Measurements from ENCODE around the gene BCAS1. TPM values are rescaled to one million over a fixed set of nuclear protein-coding genes. Genes with fewer than 3 reads are reported as not detected.

The BCAS1 gene
- total and polyA plus RNA-seq, 7 experiments from 2014 or later: 0.05 to 0.16 (median 0.10) TPM; not detected in 4

DNA sequence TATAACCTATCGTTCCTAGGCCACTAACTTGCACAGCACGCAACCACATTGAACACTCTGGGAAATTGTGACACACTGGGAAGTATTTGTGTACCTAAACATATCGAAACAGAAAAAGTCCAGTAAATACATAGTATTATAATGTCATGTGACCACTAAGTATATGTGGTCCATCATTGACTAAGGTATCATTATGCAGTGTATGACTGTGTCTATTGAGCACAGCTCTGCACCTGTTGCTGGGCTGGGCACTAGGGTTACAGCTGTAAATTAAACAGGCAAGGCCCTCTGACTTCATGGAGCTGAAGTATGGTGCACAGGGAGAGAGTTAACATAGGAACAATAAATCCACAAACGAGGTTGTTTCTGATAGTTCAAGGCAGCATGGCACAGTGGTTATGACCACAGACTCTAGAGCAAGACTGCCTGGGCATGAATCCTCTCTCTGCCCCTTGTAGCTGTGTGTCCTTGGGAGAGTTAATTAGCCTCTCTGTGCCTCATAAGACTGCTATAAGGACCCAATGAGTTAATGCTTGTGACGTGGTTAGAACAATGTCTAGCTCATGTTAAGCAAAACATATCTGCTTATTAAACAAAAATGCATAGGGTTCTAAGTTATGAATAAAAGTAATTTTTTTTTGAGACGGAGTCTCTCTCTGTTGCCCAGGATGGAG is 10.6 kb downstream of the BCAS1 start:
- Mint-ChIP-seq H3K36me3 (no peaks in the 10 kb centered on the region), H3K27ac (peak overlapping the region in 1 of 9 donors; percentile 36), H3K9me3 (no peaks in the 10 kb centered on the region), H3K27me3 (peaks cover 0 to 8% (median 0%) of the 10 kb centered on the region in 5 donors), H3K4me1 (peaks cover 0 to 11% (median 7%) of the 10 kb centered on the region in 7 donors), H3K4me3 (no peak overlapping the region)
- H3K27ac ChIP-seq (ENCODE audit: low read depth, low read length): no peak overlapping the region
- H3K36me3 ChIP-seq (ENCODE audit: control insufficient read depth in 2 of 3, insufficient read depth in 3 of 3, low read length in 3 of 3): no peaks in the 10 kb centered on the region
- H3K4me3 ChIP-seq (ENCODE audit: low read length): no peak overlapping the region
- no peak for DNase-seq
- no peak for ATAC-seq
- H3K27me3 ChIP-seq (ENCODE audit: control insufficient read depth in 2 of 2, insufficient read depth in 2 of 2, low read length in 2 of 2): no peaks in the 10 kb centered on the region
- H3K9me3 ChIP-seq (ENCODE audit: control insufficient read depth in 2 of 3, low read length in 3 of 3): no peaks in the 10 kb centered on the region
- ChIA-PET CTCF (interaction anchor here (0.6 to 0.7 kb wide), 2 partner anchors 44 to 280 kb away, joined by 3 to 4 read pairs; no protein-coding TSS in a partner anchor), POLR2A (no interaction called here)
- intact Hi-C loops (cut with micrococcal nuclease): loop anchor here (10.0 kb wide), 2 partner anchors 515 to 845 kb away; no protein-coding TSS in a partner anchor
- H3K4me1 ChIP-seq (ENCODE audit: control insufficient read depth in 2 of 2, insufficient read depth in 2 of 2, low read length in 2 of 2): peaks cover 0 to 9% of the 10 kb centered on the region in 2 donors

DNA sequence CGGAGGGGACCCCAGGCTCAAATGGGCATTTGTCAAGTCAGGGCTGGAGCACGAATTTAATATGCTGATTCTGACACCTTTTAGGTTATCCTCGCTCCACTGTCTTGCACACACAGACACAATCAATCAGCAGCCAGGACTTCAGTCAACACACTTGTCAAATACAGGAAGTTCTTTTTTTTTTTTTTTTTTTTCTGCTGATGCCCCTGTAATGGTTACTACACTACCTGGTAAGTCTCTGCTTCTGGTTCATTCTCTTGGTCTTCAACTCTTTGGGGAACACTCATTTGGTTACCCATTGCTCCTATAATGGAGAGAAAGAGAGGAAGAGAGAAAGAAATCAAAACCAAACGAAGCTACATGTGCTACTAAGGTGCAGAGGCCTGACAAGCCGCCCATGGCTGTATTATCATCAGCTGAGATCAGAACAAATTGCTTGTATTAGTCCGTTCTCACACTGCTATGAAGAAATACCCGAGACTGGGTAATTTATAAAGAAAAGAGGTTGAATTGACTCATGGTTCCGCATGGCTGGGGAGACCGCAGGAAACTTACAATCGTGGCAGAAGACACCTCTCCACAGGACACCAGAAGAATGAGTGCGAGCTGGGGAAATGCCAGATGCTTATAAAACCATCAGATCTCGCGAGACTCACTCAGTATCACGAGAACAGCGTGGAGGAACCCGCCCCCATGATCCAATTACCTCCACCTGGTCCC is 11.8 kb downstream of the BCAS1 start:
- no peak overlapping the region for H3K27ac ChIP-seq (ENCODE audit: low read depth, low read length)
- no peaks in the 10 kb centered on the region for H3K4me1 ChIP-seq (ENCODE audit: control insufficient read depth in 2 of 2, insufficient read depth in 2 of 2, low read length in 2 of 2)
- no peak for ATAC-seq
- DNase-seq: no peak
- no peaks in the 10 kb centered on the region for H3K27me3 ChIP-seq (ENCODE audit: control insufficient read depth in 2 of 2, insufficient read depth in 2 of 2, low read length in 2 of 2)
- Mint-ChIP-seq H3K4me3 (no peak overlapping the region), H3K27me3 (peaks cover 0 to 8% (median 0%) of the 10 kb centered on the region in 5 donors), H3K27ac (no peak overlapping the region), H3K9me3 (no peaks in the 10 kb centered on the region), H3K36me3 (peaks cover 0 to 1% (median 0%) of the 10 kb centered on the region in 5 donors), H3K4me1 (peaks cover 0 to 4% (median under 1%) of the 10 kb centered on the region in 7 donors)
- ChIA-PET POLR2A (interaction anchor here (0.6 kb wide), 1 partner anchor 678 kb away, joined by 3 read pairs; no protein-coding TSS in a partner anchor), CTCF (interaction anchor here (0.7 kb wide), 2 partner anchors 154 to 489 kb away, joined by 3 to 7 read pairs; no protein-coding TSS in a partner anchor)
- H3K9me3 ChIP-seq (ENCODE audit: control insufficient read depth in 2 of 3, low read length in 3 of 3): no peaks in the 10 kb centered on the region
- intact Hi-C loops (cut with micrococcal nuclease): no loop called here
- H3K36me3 ChIP-seq (ENCODE audit: control insufficient read depth in 2 of 3, insufficient read depth in 3 of 3, low read length in 3 of 3): no peaks in the 10 kb centered on the region
- H3K4me3 ChIP-seq (ENCODE audit: low read length): no peak overlapping the region

DNA sequence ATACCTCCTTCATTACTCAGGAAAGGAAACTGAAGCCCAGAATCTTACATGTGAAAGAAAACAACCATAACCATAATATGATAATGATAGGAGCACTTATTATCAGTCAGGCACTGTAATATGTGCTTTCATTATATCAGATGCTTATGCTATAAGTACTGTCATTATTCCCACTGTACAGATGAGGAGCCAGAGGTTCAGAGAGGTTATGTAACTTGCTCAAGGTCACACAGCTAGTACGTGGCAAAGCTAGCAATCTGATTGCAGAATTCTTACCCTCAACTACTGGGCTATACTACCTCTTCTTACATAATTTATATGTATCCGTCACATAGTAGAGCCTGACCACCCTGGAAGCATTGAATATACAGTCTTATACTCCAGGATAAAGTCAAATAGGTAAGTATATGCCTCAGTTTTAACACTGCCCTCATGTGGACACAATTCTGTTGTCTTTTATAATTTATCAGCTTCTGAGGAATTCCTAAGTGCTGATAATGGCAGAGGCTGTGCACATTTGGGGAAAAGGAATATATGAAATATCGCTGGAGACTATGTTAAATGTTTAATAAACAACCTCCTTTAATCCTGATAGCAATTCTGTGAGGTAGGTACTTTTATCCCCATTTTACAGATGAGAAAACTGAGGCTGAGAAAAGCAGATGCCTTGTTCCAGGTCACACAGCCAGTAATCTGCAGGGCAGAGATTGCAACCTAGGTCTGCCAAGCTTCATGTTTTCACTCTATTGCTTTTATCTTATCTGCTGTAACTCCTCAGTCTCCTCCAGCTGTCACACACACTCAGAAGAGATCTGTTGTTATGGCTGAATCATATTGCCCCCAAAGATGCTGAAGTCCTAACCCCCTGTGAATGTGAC is 13.4 kb downstream of the BCAS1 start:
- peaks cover 0 to 1% (median 0%) of the 10 kb centered on the region in 5 donors for H3K36me3 Mint-ChIP-seq
- POLR2A ChIA-PET: no interaction called here
- intact Hi-C loops (cut with micrococcal nuclease): no loop called here
- no peak for DNase-seq
- peaks cover 0 to 8% (median 0%) of the 10 kb centered on the region in 5 donors for H3K27me3 Mint-ChIP-seq
- H3K27ac ChIP-seq (ENCODE audit: low read depth, low read length): no peak overlapping the region
- H3K9me3 Mint-ChIP-seq: no peaks in the 10 kb centered on the region
- H3K9me3 ChIP-seq (ENCODE audit: control insufficient read depth in 2 of 3, low read length in 3 of 3): no peaks in the 10 kb centered on the region
- H3K4me1 Mint-ChIP-seq: peaks cover 0 to 4% (median 0%) of the 10 kb centered on the region in 7 donors
- no peak overlapping the region for H3K4me3 Mint-ChIP-seq
- no peaks in the 10 kb centered on the region for H3K36me3 ChIP-seq (ENCODE audit: control insufficient read depth in 2 of 3, insufficient read depth in 3 of 3, low read length in 3 of 3)
- H3K27me3 ChIP-seq (ENCODE audit: control insufficient read depth in 2 of 2, insufficient read depth in 2 of 2, low read length in 2 of 2): no peaks in the 10 kb centered on the region
- CTCF ChIA-PET: interaction anchor here (0.7 kb wide), 1 partner anchor 15 kb away, joined by 3 read pairs; no protein-coding TSS in a partner anchor
- H3K27ac Mint-ChIP-seq: no peak overlapping the region
- no peaks in the 10 kb centered on the region for H3K4me1 ChIP-seq (ENCODE audit: control insufficient read depth in 2 of 2, insufficient read depth in 2 of 2, low read length in 2 of 2)
- no peak overlapping the region for H3K4me3 ChIP-seq (ENCODE audit: low read length)
- no peak for ATAC-seq

DNA sequence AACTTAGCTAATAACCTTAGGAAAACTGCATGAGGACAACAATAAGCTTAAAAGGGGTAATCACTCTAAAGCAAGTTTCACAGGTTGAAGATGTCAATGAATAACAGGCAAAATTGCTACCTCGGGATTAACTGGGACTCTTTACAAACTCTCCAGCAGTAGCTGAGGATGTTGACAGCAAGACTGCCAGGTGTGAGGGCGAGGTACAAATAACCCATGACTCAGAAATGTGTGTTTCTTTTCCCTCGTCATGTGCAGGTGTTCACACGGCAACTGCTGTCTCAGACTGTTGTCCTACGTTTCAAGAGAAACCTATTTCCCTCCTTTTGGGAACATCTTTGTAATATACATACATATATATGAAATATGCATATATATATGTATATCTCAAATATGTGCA is 15.9 kb downstream of the BCAS1 start:
- Mint-ChIP-seq H3K27me3 (peaks cover 0 to 12% (median 9%) of the 10 kb centered on the region in 5 donors), H3K36me3 (peaks cover 0 to 7% (median 0%) of the 10 kb centered on the region in 5 donors), H3K27ac (no peak overlapping the region), H3K4me3 (no peak overlapping the region), H3K4me1 (peaks cover 0 to 4% (median 0%) of the 10 kb centered on the region in 7 donors), H3K9me3 (peaks cover 0 to 3% (median 0%) of the 10 kb centered on the region in 11 donors)
- Histone ChIP-seq H3K4me1 (ENCODE audit: control insufficient read depth in 2 of 2, insufficient read depth in 2 of 2, low read length in 2 of 2) (no peaks in the 10 kb centered on the region), H3K9me3 (ENCODE audit: control insufficient read depth in 2 of 3, low read length in 3 of 3) (no peaks in the 10 kb centered on the region), H3K4me3 (ENCODE audit: low read length) (no peak overlapping the region), H3K27me3 (ENCODE audit: control insufficient read depth in 2 of 2, insufficient read depth in 2 of 2, low read length in 2 of 2) (no peaks in the 10 kb centered on the region), H3K36me3 (ENCODE audit: control insufficient read depth in 2 of 3, insufficient read depth in 3 of 3, low read length in 3 of 3) (no peaks in the 10 kb centered on the region), H3K27ac (ENCODE audit: low read depth, low read length) (no peak overlapping the region)
- intact Hi-C loops (cut with micrococcal nuclease): no loop called here
- ChIA-PET CTCF (no interaction called here), POLR2A (no interaction called here)
- DNase-seq (no peak), ATAC-seq (no peak)

GRCh38 chr20:54051068-54051467 is 19.3 kb downstream of the BCAS1 start:
- H3K4me3 Mint-ChIP-seq: no peak overlapping the region
- ATAC-seq: no peak
- ChIA-PET POLR2A (no interaction called here), CTCF (interaction anchor here (1.6 kb wide), 1 partner anchor 12 kb away, joined by 6 read pairs; no protein-coding TSS in a partner anchor)
- H3K9me3 ChIP-seq (ENCODE audit: control insufficient read depth in 2 of 3, low read length in 3 of 3): no peaks in the 10 kb centered on the region
- H3K9me3 Mint-ChIP-seq: peaks cover 0 to 12% (median 0%) of the 10 kb centered on the region in 11 donors
- H3K36me3 ChIP-seq (ENCODE audit: control insufficient read depth in 2 of 3, insufficient read depth in 3 of 3, low read length in 3 of 3): no peaks in the 10 kb centered on the region
- peaks cover 0 to 22% (median 0%) of the 10 kb centered on the region in 5 donors for H3K36me3 Mint-ChIP-seq
- intact Hi-C loops (cut with micrococcal nuclease): no loop called here
- H3K4me1 Mint-ChIP-seq: peaks cover 0 to 15% (median 6%) of the 10 kb centered on the region in 7 donors
- no peak for DNase-seq
- no peaks in the 10 kb centered on the region for H3K27me3 ChIP-seq (ENCODE audit: control insufficient read depth in 2 of 2, insufficient read depth in 2 of 2, low read length in 2 of 2)
- H3K4me3 ChIP-seq (ENCODE audit: low read length): no peak overlapping the region
- peaks cover 0 to 13% (median 9%) of the 10 kb centered on the region in 5 donors for H3K27me3 Mint-ChIP-seq
- no peaks in the 10 kb centered on the region for H3K4me1 ChIP-seq (ENCODE audit: control insufficient read depth in 2 of 2, insufficient read depth in 2 of 2, low read length in 2 of 2)
- no peak overlapping the region for H3K27ac Mint-ChIP-seq
- H3K27ac ChIP-seq (ENCODE audit: low read depth, low read length): no peak overlapping the region

DNA sequence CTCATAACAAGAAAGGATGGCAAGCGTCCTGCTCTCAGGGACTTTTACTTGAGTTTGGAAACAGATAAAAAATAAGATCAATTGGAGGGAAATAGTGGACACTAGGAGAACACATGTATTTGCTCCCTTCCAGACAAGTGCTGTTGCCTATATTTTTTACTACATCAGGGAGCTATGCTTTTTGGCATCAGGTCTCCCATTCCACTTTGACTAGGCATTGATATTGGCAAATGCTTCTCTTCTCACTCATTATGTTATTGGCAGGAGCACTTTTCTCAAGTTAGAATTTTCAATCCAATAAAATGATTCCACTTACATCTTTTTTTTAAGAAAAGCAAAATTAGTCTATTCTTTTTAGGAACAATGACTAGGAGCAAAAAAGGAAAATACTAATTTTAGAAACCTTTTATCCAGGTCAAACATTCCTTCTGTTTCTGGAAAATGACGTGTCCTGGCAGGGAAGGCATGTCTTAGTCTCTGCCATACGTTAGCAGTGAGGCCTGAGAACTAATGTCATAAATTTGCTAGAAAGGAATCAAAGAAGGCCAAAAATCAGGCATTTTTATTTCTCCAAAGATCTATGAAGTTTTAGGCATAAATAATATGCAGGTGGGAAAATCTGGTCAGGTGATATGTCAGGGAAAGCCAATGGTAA is 21.4 kb downstream of the BCAS1 start:
- no peak for DNase-seq
- H3K27ac Mint-ChIP-seq: no peak overlapping the region
- no peak overlapping the region for H3K4me3 Mint-ChIP-seq
- no peaks in the 10 kb centered on the region for H3K9me3 ChIP-seq (ENCODE audit: control insufficient read depth in 2 of 3, low read length in 3 of 3)
- ATAC-seq: no peak
- peaks cover 0 to 24% (median 0%) of the 10 kb centered on the region in 5 donors for H3K36me3 Mint-ChIP-seq
- H3K4me1 Mint-ChIP-seq: peaks cover 0 to 23% (median 6%) of the 10 kb centered on the region in 7 donors
- no peak overlapping the region for H3K4me3 ChIP-seq (ENCODE audit: low read length)
- H3K27ac ChIP-seq (ENCODE audit: low read depth, low read length): no peak overlapping the region
- CTCF ChIA-PET: no interaction called here
- intact Hi-C loops (cut with micrococcal nuclease): no loop called here
- H3K27me3 Mint-ChIP-seq: peaks cover 0 to 13% (median 6%) of the 10 kb centered on the region in 5 donors
- H3K9me3 Mint-ChIP-seq: peaks cover 0 to 15% (median 2%) of the 10 kb centered on the region in 11 donors
- H3K36me3 ChIP-seq (ENCODE audit: control insufficient read depth in 2 of 3, insufficient read depth in 3 of 3, low read length in 3 of 3): no peaks in the 10 kb centered on the region
- POLR2A ChIA-PET: interaction anchor here (0.7 kb wide), 1 partner anchor 133 kb away, joined by 3 read pairs; no protein-coding TSS in a partner anchor
- no peaks in the 10 kb centered on the region for H3K4me1 ChIP-seq (ENCODE audit: control insufficient read depth in 2 of 2, insufficient read depth in 2 of 2, low read length in 2 of 2)
- H3K27me3 ChIP-seq (ENCODE audit: control insufficient read depth in 2 of 2, insufficient read depth in 2 of 2, low read length in 2 of 2): no peaks in the 10 kb centered on the region

Measured in naive thymus-derived CD4-positive, alpha-beta T cell (primary cell).